Tibial artery (tissue), 4 donors: ENCODE data around the gene PTPN7.
"Not testable (repeated sequence)": the region's sequence is repeated elsewhere in the genome, so short reads cannot be mapped to it uniquely, and the experiment has no call there.

Experiments used
- DNase-seq, 2 donors: peaks; one replicate each; pipeline ENCODE4 v3.0.0-alpha.2; 2019
- H3K27ac ChIP-seq, 2 donors: fragments of 200-600 bp; sonication (generic) in 1 of 2; 1 replicate in 1 of 2; 2 replicates in 1 of 2; pipeline ENCODE4 v1.5.1; 2018 to 2019; ENCODE audit warnings: mild to moderate bottlenecking in 1 of 2
- H3K27me3 ChIP-seq, 2 donors: fragments of 200-600 bp; sonication (generic) in 1 of 2; one replicate each; pipeline versions ENCODE4 v1.5.1 to v1.6.0; 2016 to 2019
- H3K36me3 ChIP-seq, 3 donors: fragments of 200-600 bp; sonication (generic) in 2 of 3; one replicate each; pipeline ENCODE4 v1.5.1; 2016 to 2019; ENCODE audit warnings: mild to moderate bottlenecking in 2 of 3
- H3K4me1 ChIP-seq, 4 donors: fragments of 200-600 bp; sonication (generic) in 2 of 4; 1 replicate in 3 of 4; 2 replicates in 1 of 4; pipeline ENCODE4 v1.5.1; 2016 to 2019
- H3K4me3 ChIP-seq, 2 donors: fragments of 200-600 bp; sonication (generic) in 1 of 2; 1 replicate in 1 of 2; 2 replicates in 1 of 2; pipeline ENCODE4 v1.5.1; 2018 to 2019; ENCODE audit warnings: mild to moderate bottlenecking in 2 of 2
- H3K9me3 ChIP-seq, 3 donors: fragments of 200-600 bp; sonication (generic) in 1 of 3; one replicate each; pipeline ENCODE4 v1.5.1; 2016 to 2019
- intact Hi-C: fragments of 100-400 bp; cut with DNase I; formaldehyde crosslinking; loops from one replicate; pipeline ENCODE4 v1.15.0; 2023; ENCODE audit warnings: low total_unique reads
- TF ChIP-seq, protein P1 (sequence below), 2 experiments: fragments of 200-600 bp in 1 of 2; fragments of 450-650 bp in 1 of 2; IDR thresholded peaks; one replicate each; pipeline ENCODE4 v1.5.1; 2017 to 2019; ENCODE audit warnings: antibody characterized with exemption in 2 of 2, mild to moderate bottlenecking in 1 of 2, moderate library complexity in 1 of 2

PTPN7 gene

GRCh38 chr1:202172015-202172355 lies 11.6 kb upstream of the PTPN7 start:
- Histone ChIP-seq H3K27ac (no peak overlapping the region), H3K4me3 (no peak overlapping the region), H3K4me1 (no peaks in the 10 kb centered on the region), H3K9me3 (no peaks in the 10 kb centered on the region), H3K36me3 (no peaks in the 10 kb centered on the region), H3K27me3 (peaks cover 0 to 4% of the 10 kb centered on the region in 2 donors)
- DNase-seq = no peak
- TF ChIP-seq, protein P1, sequence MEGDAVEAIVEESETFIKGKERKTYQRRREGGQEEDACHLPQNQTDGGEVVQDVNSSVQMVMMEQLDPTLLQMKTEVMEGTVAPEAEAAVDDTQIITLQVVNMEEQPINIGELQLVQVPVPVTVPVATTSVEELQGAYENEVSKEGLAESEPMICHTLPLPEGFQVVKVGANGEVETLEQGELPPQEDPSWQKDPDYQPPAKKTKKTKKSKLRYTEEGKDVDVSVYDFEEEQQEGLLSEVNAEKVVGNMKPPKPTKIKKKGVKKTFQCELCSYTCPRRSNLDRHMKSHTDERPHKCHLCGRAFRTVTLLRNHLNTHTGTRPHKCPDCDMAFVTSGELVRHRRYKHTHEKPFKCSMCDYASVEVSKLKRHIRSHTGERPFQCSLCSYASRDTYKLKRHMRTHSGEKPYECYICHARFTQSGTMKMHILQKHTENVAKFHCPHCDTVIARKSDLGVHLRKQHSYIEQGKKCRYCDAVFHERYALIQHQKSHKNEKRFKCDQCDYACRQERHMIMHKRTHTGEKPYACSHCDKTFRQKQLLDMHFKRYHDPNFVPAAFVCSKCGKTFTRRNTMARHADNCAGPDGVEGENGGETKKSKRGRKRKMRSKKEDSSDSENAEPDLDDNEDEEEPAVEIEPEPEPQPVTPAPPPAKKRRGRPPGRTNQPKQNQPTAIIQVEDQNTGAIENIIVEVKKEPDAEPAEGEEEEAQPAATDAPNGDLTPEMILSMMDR (IDR thresholded peaks at IDR 0.05) = no peak
- intact Hi-C loops = no loop called here

GRCh38 chr1:202171292-202172014 lies 11.1 kb upstream of the PTPN7 start:
- H3K4me3 ChIP-seq = no peak overlapping the region
- H3K9me3 ChIP-seq = no peaks in the 10 kb centered on the region
- H3K27ac ChIP-seq = no peak overlapping the region

DNA sequence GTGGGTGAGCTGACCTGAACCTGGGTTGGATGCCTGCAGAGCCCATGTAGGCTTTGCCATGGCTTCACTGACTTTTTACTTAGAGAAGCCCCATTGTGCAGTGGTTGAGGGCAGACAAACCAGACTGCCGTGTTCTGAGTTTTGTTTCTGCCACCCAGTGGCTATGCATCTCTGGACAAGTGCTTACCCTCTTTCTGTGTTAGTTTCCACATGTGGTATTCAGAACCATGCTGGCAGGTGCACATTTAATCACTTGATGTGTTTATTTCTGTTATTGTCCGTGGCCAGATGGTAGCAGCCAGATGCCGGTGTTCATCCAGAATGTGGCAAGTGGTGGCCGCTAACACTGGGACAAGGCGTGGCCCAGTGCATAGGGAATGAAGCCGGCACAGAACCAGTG lies 10.3 kb upstream of the PTPN7 start:
- Histone ChIP-seq H3K36me3 (no peaks in the 10 kb centered on the region), H3K27me3 (peaks cover 0 to 4% of the 10 kb centered on the region in 2 donors), H3K9me3 (no peaks in the 10 kb centered on the region), H3K4me1 (no peaks in the 10 kb centered on the region), H3K27ac (no peak overlapping the region), H3K4me3 (no peak overlapping the region)
- TF ChIP-seq, protein P1 (IDR thresholded peaks at IDR 0.05) = no peak
- intact Hi-C loops = no loop called here
- DNase-seq = no peak

More at GRCh38 chr1:202171292-202172014, 11.1 kb upstream of the PTPN7 start:
- no peak for DNase-seq
- Histone ChIP-seq H3K36me3 (no peaks in the 10 kb centered on the region), H3K4me1 (no peaks in the 10 kb centered on the region), H3K27me3 (peaks cover 0 to 4% of the 10 kb centered on the region in 2 donors)
- TF ChIP-seq, protein P1 (IDR thresholded peaks at IDR 0.05) = no peak
- intact Hi-C loops = no loop called here

GRCh38 chr1:202168861-202169260 lies 8.5 kb upstream of the PTPN7 start:
- intact Hi-C loops = no loop called here
- Histone ChIP-seq H3K36me3 (no peaks in the 10 kb centered on the region), H3K9me3 (no peaks in the 10 kb centered on the region), H3K27me3 (peaks cover 0 to 4% of the 10 kb centered on the region in 2 donors), H3K4me1 (no peaks in the 10 kb centered on the region), H3K4me3 (no peak overlapping the region), H3K27ac (no peak overlapping the region)
- DNase-seq = no peak
- TF ChIP-seq, protein P1 (IDR thresholded peaks at IDR 0.05) = no peak

DNA sequence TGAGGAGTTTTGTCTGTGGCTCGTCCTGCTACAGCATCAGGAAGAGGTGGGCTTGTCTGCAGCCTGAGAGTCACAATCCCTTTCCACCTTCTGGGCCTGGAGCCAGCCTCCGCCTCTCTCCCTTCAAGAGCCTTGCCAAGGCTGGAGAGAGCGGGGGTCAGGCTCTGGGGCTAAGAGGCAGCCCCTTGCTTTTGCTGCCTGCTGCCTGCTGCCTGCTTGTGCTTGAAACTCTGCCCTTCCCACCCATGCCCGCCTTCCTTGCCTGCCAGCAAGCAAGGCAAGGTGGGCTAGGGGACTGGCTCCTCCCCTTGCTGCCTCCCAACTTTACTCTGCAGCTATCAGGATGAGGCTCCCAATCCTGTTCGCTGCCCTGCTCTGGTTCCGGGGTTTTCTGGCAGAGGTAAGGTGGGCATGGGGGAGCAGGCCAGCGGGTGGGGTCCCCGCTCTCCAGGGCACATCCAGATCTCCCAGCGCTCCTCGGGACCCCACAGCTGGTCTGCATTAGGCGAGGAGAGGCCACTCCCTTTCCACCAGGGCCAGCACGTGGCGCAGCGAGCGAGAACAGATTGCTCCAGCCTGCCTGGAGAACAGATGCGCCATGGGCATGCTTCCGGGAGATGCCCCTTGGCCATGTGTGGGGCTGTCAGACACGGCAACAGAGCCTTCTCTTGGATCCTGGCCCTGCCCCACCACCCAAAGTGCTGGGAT lies 7.5 kb upstream of the PTPN7 start:
- DNase-seq = no peak
- Histone ChIP-seq H3K27me3 (peaks cover 0 to 4% of the 10 kb centered on the region in 2 donors), H3K36me3 (no peaks in the 10 kb centered on the region), H3K9me3 (no peaks in the 10 kb centered on the region), H3K27ac (no peak overlapping the region), H3K4me3 (no peak overlapping the region), H3K4me1 (peaks cover 0 to 3% (median 0%) of the 10 kb centered on the region in 4 donors)
- TF ChIP-seq, protein P1 (IDR thresholded peaks at IDR 0.05) = no peak
- intact Hi-C loops = no loop called here

GRCh38 chr1:202167054-202167453 lies 6.7 kb upstream of the PTPN7 start:
- H3K27ac ChIP-seq, intact Hi-C loops, H3K4me1 ChIP-seq, DNase-seq, H3K27me3 ChIP-seq, H3K4me3 ChIP-seq, H3K9me3 ChIP-seq, H3K36me3 ChIP-seq: not testable (repeated sequence)
